Measurements from ENCODE around the gene GORASP2.

DNA sequence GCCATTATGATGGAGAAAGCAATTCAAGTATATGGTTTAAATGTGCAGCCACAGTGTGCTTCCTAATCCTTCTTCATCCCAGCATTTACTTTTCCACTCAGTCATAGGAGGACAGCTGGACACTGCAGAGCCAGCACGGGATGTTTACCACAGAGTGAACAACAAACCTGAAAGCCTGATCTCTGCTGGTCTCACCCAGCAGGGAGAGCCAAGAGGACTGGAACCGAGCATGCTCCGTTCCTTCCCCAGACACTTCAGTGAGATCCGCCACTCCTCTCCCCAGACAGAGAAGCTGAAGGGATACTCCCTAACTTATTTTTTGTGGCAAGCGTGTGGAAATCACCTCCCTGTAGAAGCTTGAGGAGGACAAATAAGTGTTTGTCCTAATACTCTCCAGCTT is 23.2 kb upstream of the GORASP2 start:
- TF ChIP-seq, protein P1, sequence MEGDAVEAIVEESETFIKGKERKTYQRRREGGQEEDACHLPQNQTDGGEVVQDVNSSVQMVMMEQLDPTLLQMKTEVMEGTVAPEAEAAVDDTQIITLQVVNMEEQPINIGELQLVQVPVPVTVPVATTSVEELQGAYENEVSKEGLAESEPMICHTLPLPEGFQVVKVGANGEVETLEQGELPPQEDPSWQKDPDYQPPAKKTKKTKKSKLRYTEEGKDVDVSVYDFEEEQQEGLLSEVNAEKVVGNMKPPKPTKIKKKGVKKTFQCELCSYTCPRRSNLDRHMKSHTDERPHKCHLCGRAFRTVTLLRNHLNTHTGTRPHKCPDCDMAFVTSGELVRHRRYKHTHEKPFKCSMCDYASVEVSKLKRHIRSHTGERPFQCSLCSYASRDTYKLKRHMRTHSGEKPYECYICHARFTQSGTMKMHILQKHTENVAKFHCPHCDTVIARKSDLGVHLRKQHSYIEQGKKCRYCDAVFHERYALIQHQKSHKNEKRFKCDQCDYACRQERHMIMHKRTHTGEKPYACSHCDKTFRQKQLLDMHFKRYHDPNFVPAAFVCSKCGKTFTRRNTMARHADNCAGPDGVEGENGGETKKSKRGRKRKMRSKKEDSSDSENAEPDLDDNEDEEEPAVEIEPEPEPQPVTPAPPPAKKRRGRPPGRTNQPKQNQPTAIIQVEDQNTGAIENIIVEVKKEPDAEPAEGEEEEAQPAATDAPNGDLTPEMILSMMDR (IDR thresholded peaks at IDR 0.05): no peak
- no peak for TF ChIP-seq EZH2 (IDR thresholded peaks at IDR 0.05)

Measured in neural progenitor cell (in vitro differentiated cells).